Measurements from ENCODE around the gene TMEM256. TPM values are rescaled to one million over a fixed set of nuclear protein-coding genes. Genes with fewer than 3 reads are reported as not detected.

TMEM256 gene
- total RNA-seq, 4 donors from 2014 or later = 10.0 to 129 (median 85.6) TPM

- H3K27ac ChIP-seq = peak overlapping the region; percentile 82 to 90 (median 87)
- in situ Hi-C loops (cut with MboI; ENCODE audit: low pct_ligation_motif_present in 1 of 4, low pct_unique_long_range_greater_than_20kb in 1 of 4, low sequenced_read_pairs in 3 of 4) = loop anchor here in 2 of 4 donors (10.0 kb wide), 2 partner anchors 71 to 81 kb away; partner anchors contain the start of genes KCTD11 (in 1 of the 2) and TMEM95 (in 1 of the 2)
- H3K36me3 ChIP-seq = no peaks in the 10 kb centered on the region
- peak overlapping the region; percentile 33 to 79 (median 53) for H3K4me3 ChIP-seq
- H3K4me1 ChIP-seq = peaks cover 26 to 51% (median 42%) of the 10 kb centered on the region in 4 donors
- intact Hi-C loops (cut with DNase I; ENCODE audit: low total_unique reads) = no loop called here
- peak; percentile 69 for DNase-seq
- peaks cover 32% of the 10 kb centered on the region for H3K27me3 ChIP-seq
- 7% methylated on average over 48 of the region's 49 CpGs; no CpG with 5 or more reads in 1 of the 2 donors for WGBS, 2 donors (ENCODE audit: low coverage in 1 of 2)
- no peaks in the 10 kb centered on the region for H3K9me3 ChIP-seq
- no peak for TF ChIP-seq EP300 (IDR thresholded peaks at IDR 0.05; ENCODE audit: low read depth)
- TF ChIP-seq POLR2A (IDR thresholded peaks at IDR 0.05) = peak; percentile 43
- peak in 1 of 3 donors; percentile 14 for TF ChIP-seq POLR2AphosphoS5 (IDR thresholded peaks at IDR 0.05)
- TF ChIP-seq CTCF (IDR thresholded peaks at IDR 0.05) = peak in 3 of 5 experiments; percentile 24 to 25 (median 24)
Observed at GRCh38 chr17:7435676-7436555, 32.0 kb upstream of the TMEM256 start.

- peaks cover 11 to 22% (median 19%) of the 10 kb centered on the region in 4 donors for H3K4me1 ChIP-seq
- intact Hi-C loops (cut with DNase I; ENCODE audit: low total_unique reads) (no loop called here), in situ Hi-C loops (cut with MboI; ENCODE audit: low pct_ligation_motif_present in 1 of 4, low pct_unique_long_range_greater_than_20kb in 1 of 4, low sequenced_read_pairs in 3 of 4) (loop anchor here in 2 of 4 donors (10.0 kb wide), 2 partner anchors 67 to 77 kb away; partner anchors contain the start of genes KCTD11 (in 1 of the 2) and TMEM95 (in 1 of the 2))
- no peak overlapping the region for H3K4me3 ChIP-seq
- WGBS, 2 donors (ENCODE audit: low coverage in 1 of 2) = 94% methylated on average over 11 of the region's 11 CpGs; no CpG with 5 or more reads in 1 of the 2 donors
- no peaks in the 10 kb centered on the region for H3K9me3 ChIP-seq
- no peak for DNase-seq
- no peaks in the 10 kb centered on the region for H3K36me3 ChIP-seq
- no peak for TF ChIP-seq POLR2AphosphoS5 (IDR thresholded peaks at IDR 0.05)
- no peak for TF ChIP-seq EP300 (IDR thresholded peaks at IDR 0.05; ENCODE audit: low read depth)
- no peak for TF ChIP-seq CTCF (IDR thresholded peaks at IDR 0.05)
- TF ChIP-seq POLR2A (IDR thresholded peaks at IDR 0.05) = no peak
- no peaks in the 10 kb centered on the region for H3K27me3 ChIP-seq
- H3K27ac ChIP-seq = no peak overlapping the region
Observed at GRCh38 chr17:7432296-7432695, 28.4 kb upstream of the TMEM256 start.

DNA sequence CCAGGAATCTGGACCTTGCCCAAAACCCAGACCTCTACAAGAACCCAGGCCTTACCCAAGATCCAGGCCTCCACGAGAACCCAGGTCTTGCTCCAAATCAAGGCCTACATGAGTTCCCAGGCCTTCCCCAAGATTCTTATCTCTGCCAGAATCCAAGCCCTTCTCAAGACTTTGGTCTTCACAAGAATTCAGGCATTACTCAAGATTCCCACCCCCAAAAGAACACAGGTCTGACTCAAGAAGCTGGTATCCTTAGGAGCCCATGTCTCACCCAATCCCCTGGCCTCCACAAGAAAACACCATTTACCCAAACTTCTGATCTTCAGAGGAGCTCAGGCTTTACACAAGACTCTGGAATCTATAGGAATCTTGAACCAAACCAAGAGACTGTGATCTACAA, 27.3 kb upstream of the TMEM256 start:
- H3K27me3 ChIP-seq = no peaks in the 10 kb centered on the region
- H3K4me1 ChIP-seq = peaks cover 3 to 12% (median 8%) of the 10 kb centered on the region in 4 donors
- WGBS, 2 donors (ENCODE audit: low coverage in 1 of 2) = 85 to 100% methylated on average over 1 of the region's 1 CpG
- H3K9me3 ChIP-seq = no peaks in the 10 kb centered on the region
- no peaks in the 10 kb centered on the region for H3K36me3 ChIP-seq
- TF ChIP-seq POLR2AphosphoS5 (IDR thresholded peaks at IDR 0.05) (no peak), POLR2A (IDR thresholded peaks at IDR 0.05) (no peak), EP300 (IDR thresholded peaks at IDR 0.05; ENCODE audit: low read depth) (no peak), CTCF (IDR thresholded peaks at IDR 0.05) (no peak)
- no peak overlapping the region for H3K4me3 ChIP-seq
- no peak overlapping the region for H3K27ac ChIP-seq
- in situ Hi-C loops (cut with MboI; ENCODE audit: low pct_ligation_motif_present in 1 of 4, low pct_unique_long_range_greater_than_20kb in 1 of 4, low sequenced_read_pairs in 3 of 4) (loop anchor here in 2 of 4 donors (10.0 kb wide), 2 partner anchors 66 to 76 kb away; partner anchors contain the start of genes KCTD11 (in 1 of the 2) and TMEM95 (in 1 of the 2)), intact Hi-C loops (cut with DNase I; ENCODE audit: low total_unique reads) (no loop called here)
- DNase-seq = no peak

DNA sequence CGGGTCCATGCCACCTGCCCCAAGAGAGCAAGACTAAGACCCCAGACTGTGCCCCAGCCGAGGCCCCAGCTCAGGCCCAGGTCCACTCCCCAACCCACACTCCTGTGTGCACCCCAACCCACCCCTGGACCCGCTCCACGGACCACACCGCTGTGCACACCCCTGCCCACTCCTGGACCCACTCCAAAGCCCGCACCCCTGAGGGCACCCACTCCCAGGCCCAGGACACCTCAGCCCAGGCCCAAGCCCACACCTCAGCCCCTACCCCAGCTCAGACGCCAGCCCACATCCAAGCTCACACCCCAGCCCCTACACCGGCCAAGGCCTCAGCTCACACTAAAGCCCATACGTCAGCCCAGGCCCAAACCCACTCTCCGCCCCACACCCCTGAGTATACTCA, 25.8 kb upstream of the TMEM256 start:
- WGBS, 2 donors (ENCODE audit: low coverage in 1 of 2) = 80 to 93% methylated on average over 1 to 10 of the region's 10 CpGs
- intact Hi-C loops (cut with DNase I; ENCODE audit: low total_unique reads) = no loop called here
- Histone ChIP-seq H3K27ac (no peak overlapping the region), H3K4me1 (peaks cover 0 to under 1% (median 0%) of the 10 kb centered on the region in 4 donors), H3K27me3 (no peaks in the 10 kb centered on the region), H3K4me3 (no peak overlapping the region), H3K9me3 (no peaks in the 10 kb centered on the region), H3K36me3 (no peaks in the 10 kb centered on the region)
- in situ Hi-C loops (cut with MboI; ENCODE audit: low pct_ligation_motif_present in 1 of 4, low pct_unique_long_range_greater_than_20kb in 1 of 4, low sequenced_read_pairs in 3 of 4) = loop anchor here in 2 of 4 donors (10.0 kb wide), 2 partner anchors 65 to 75 kb away; partner anchors contain the start of genes KCTD11 (in 1 of the 2) and TMEM95 (in 1 of the 2)
- DNase-seq = no peak
- TF ChIP-seq CTCF (IDR thresholded peaks at IDR 0.05) = no peak
- no peak for TF ChIP-seq POLR2AphosphoS5 (IDR thresholded peaks at IDR 0.05)
- no peak for TF ChIP-seq POLR2A (IDR thresholded peaks at IDR 0.05)
- TF ChIP-seq EP300 (IDR thresholded peaks at IDR 0.05; ENCODE audit: low read depth) = no peak

All from transverse colon (tissue), 4 donors.